GM18502 (cell line): Measurements from ENCODE around the gene FERMT1.
"Not testable (repeated sequence)": the region's sequence is repeated elsewhere in the genome, so short reads cannot be mapped to it uniquely, and the experiment has no call there.

Experiments used
- ATAC-seq: cut with Tn5 transposase; IDR thresholded peaks from one replicate; pipeline ENCODE4 v1.9.1; 2021; ENCODE audit warnings: mild to moderate bottlenecking; ENCODE audit not compliant: unreplicated experiment, poor library complexity

The FERMT1 gene

GRCh38 chr20:6120491-6120988, 2.3 kb downstream of the FERMT1 start:
- ATAC-seq, result no peak

DNA sequence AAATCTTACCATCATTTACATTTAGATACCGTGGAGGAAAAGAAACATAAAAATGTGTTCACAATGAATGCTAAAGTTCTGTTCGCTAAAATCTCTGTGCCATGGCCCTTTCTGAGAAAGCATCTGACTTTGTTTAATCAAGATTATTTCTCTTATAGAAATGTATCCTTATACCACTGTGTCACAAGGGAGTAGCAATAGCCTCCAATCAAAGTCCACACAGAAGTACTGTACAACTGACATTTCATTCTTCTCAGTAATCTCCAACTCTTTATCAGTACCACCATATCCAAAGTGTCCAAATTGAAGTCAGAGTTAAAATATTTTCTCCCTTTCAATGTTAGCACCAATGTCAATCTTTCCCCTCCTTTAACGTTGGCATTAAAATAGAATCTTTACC, 6.1 kb downstream of the FERMT1 start:
- ATAC-seq, result no peak

DNA sequence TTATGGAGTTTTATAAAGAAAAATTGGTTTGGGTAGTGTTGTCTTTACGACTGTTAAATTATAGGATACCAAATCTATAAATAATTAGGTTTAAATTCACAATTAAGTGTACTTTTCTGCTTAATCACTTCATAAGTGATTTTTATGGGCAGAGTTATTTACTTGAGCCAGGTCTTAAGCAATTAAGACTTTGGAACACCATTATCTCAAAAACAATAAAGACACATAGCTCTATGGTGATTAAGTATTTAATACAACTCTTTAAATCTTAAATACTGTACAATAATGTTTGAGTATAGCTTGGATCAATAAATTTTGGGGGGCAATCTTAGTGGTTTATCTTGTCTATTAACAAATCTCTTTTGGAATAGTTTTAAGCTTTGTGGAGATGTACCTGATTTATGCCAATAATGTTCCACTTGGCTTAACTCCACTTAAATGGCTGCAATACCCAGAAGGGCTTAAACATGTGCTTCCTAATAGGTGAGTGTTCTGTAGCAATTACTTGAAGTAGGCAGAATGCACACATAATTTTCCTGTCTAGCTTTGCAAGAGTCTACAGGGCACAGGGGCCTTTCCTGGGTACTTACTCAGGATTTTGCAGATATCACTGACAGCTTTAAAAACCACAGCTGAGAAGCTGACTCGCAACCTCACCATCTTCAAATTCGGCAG, 7.5 kb downstream of the FERMT1 start:
- ATAC-seq, result no peak

- ATAC-seq, result no peak
Measured at GRCh38 chr20:6114696-6115095, 8.1 kb downstream of the FERMT1 start.

- no peak for ATAC-seq
Measured at GRCh38 chr20:6113951-6114350, 8.9 kb downstream of the FERMT1 start.

DNA sequence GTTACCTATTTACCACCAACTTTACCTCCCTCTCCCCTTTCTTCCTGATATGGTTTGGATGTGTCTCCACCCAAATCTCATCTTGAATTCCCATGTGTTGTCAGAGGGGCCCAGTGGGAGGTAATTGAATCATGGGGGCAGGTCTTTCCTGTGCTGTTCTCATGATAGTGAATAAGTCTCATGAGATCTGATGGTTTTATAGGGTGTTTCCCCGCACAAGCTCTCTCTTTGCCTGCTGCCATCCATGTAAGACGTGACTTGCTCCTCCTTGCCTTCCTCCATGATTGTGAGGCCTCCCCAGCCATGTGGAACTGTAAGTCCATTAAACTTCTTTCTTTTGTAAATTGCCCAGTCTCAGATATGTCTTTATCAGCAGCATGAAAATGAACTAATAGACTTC, 9.9 kb downstream of the FERMT1 start:
- ATAC-seq, result not testable (repeated sequence)

- ATAC-seq, result no peak
Measured at GRCh38 chr20:6108330-6108729, 14.5 kb downstream of the FERMT1 start.

GRCh38 chr20:6104493-6105188, 18.2 kb downstream of the FERMT1 start:
- ATAC-seq, result no peak

DNA sequence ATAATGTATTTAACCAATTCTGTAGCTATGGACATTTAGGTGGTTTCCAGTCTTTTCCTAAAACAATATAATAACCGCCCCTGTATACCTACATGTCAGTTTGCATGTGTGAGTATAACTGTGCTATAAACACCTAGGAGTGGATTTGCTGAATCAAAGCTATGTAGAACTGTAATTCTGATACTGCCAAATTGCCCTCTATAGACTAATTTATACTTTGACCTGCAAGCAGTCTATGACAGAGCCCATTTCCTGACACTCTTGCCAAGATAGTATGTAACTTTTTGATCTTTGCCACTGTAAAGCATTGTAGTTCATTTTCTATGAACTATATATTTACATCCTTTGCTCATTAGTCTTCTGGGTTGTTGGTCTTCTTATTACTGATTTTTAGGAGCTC, 19.5 kb downstream of the FERMT1 start:
- no peak for ATAC-seq

DNA sequence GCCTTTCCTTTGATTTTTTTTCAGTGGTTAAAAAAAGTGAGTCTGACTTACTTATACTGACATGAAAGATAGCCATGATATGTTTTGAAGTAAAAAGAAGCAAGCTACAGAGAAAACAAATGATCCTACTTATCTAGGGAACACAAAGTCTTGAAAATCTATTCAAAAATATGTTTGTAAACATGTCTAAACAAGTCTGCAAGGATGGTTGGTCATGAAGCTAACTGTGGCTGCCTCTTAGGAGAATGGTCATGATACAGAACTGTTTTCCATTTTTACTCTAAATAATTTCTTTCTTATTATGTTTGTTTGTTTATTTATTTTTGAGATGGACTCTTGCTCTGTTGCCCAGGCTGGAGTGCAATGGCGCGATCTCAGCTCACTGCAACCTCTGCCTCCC, 21.5 kb downstream of the FERMT1 start:
- ATAC-seq, result no peak

- no peak for ATAC-seq
Measured at GRCh38 chr20:6100246-6100645, 22.6 kb downstream of the FERMT1 start.

DNA sequence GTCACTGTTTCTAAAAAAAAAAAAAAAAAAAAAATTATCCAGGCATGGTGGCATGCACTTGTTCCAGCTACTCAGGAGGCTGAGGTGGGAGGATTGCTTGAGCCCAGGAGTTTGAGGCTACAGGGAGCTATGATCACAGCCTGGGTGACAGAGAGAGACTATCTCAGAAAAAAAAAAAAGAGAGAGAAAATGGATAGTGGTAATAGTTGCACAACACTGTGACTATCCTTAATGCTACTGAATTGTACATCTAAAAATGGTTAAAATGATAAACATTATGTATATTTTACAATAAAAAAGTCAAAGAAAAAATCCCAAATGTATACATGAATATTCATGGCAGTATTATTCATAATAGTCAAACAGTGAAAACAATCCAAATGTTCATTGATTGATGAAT, 23.0 kb downstream of the FERMT1 start:
- no peak for ATAC-seq

DNA sequence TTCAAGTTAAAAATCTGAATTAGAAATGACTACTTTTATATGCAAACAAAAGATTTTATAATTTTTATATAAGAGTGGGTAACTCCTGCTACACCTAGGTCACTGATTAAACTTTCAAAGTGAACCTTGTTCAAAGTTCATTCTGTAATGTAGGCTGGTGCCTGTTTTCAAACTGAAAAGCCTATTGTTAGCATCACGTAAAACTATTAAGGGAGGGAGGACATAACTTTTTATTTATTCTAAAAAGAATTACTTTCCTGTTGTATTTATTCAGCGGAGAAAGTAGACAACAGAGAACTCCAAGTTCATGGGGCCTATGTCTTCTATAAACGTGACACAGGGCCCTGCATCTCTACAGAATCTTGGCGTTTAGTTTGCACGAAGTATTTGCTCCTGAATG, 27.4 kb downstream of the FERMT1 start:
- no peak for ATAC-seq

DNA sequence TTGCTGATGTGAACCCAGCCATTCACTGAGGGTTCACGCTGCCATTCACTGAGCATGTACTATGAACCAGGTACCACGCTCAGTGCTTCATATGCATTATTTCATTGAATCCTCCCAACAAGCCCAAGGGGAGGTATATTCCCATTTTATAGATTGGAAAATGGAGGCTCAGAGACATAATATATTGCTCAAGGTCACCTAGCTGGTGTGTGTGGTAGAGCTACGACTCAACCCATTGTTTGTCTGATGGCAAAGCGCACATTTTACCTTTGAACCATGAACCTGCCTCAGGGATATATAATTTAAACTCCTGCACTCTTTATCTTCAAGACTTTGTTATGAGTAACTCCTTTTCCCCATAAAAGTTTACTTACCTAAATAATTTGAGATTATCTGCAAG, 28.3 kb downstream of the FERMT1 start:
- no peak for ATAC-seq

DNA sequence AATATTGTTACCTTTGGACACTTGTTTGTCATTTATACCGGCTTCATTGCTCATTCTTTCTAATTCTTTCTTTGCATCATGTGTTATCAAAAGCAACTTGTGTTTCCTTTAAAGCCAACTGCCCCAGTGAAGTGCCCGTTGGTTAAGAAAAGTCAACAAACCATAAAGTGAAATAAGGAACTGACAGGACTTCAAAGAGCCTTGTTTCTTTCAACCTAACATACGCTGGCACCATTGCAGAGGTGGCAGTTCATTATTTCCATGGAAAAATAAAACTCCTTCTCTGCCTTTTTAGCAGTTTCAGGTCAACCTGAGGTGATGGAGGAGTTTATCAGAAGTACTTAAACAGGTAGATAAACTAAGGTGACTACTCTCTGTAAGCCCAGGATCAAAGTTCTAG, 28.8 kb downstream of the FERMT1 start:
- ATAC-seq, result no peak

DNA sequence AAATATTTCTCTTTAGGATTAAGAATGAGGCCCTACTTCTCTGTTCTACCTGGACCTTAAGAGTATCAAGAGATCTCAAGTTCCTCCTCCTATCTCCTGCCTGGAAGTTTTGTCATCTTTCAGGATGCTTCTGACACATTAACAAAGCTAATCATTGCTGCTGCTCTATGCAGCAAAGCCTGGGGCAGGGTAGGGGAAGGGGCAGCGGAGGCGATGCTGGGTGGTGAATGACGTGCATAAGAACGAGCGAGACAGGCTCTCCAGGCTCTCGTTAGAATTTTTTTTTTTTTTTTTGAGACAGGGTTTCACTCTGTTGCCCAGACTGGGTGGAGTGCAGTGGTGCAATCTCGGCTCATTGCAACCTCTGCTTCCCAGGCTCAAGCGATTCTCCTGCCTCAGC, 31.2 kb downstream of the FERMT1 start:
- no peak for ATAC-seq

DNA sequence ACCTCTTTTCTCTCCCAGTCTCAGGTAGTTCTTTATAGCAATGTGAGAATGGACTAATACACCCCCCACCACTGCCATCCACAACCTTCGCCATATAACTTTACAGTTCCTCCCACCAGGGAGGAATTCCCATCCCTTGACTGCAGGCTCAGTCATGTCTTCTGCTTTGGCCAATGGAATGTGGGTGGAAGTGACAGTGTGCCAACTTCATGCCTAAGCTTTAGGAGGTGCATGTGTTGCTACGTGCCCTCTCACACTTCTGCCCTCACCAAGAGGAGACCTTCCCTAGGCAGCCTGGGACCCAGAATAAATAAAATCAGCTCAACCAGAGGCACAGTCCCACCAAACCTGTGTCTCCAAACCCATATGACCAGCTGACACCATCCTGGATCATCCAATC, 36.0 kb downstream of the FERMT1 start:
- no peak for ATAC-seq

- ATAC-seq, result no peak
Measured at GRCh38 chr20:6083926-6084325, 38.9 kb downstream of the FERMT1 start.

DNA sequence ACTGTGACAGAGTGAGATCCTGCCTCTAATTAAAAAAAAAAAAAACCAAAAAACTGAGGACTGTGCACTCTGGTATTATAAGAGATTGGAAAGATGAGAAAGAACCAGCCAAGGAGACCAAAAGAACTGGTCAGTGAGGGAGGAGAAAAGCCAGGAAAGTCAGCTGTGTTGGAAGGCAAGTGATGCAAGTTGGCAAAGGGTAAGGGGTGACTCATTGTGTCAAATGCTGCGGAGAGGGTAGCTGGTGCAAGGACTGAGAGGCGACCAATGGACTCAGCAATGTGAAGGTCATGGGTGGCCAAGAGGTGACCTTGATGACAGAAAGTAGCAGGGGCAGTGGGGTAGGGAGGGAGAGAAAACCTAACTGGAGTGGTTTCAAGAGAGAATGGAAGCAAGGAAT, 41.6 kb downstream of the FERMT1 start:
- ATAC-seq, result no peak

GRCh38 chr20:6079016-6079415, 43.8 kb downstream of the FERMT1 start:
- no peak for ATAC-seq

DNA sequence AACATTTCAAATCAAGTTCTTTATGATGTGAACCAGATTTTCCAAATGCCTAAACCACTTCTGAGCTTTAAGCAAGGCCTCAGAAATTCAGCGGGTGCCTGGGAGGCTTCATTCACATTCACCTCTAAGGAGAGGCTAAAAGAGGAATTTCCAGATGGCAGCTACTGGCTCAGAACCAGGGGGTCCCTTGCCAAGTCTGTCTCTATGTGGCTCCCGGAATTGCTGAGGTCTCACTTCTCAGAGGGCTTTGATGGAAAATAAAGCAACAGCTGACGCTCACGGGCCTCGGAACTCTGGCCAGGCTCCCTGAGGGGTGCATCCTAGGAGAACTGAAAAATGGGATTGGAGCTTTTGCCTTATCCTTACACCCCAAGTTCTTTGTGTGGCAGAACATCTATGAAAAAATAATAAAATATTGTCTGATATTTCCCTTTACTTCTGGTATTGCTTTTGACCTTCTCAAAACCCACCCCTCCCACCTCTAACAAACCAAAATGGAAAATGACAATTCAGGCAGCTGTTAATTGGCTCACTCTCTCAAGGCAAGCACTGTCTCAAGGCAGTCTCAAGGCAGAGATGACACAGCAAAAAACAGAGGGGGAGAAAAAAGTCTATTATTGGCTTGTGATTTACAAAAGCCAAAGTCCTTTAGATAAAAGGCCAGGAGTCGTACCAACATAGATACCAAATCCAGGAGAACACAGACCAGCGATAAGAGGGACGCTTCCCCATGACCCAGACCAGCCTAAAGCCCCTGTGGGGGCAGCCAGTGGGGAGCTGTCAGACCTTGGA, 47.2 kb downstream of the FERMT1 start:
- ATAC-seq, result no peak
